Brain microvascular endothelial cell (primary cell): ENCODE results near the gene PHAF1.

Source experiments
- DNase-seq: peaks from one replicate; pipeline ENCODE4 v3.0.0-alpha.2; 2020
- H3K27ac ChIP-seq: fragments of 250-450 bp; sonication (Bioruptor Pico); 2 replicates; pipeline ENCODE4 v1.5.1; 2020; ENCODE audit warnings: mild to moderate bottlenecking, moderate library complexity
- H3K27me3 ChIP-seq: fragments of 250-450 bp; sonication (Bioruptor Pico); replicated peaks from 2 replicates; pipeline ENCODE4 v1.5.1; 2020; ENCODE audit warnings: mild to moderate bottlenecking
- H3K36me3 ChIP-seq: fragments of 250-450 bp; sonication (Bioruptor Pico); replicated peaks from 2 replicates; pipeline ENCODE4 v1.5.1; 2020; ENCODE audit warnings: mild to moderate bottlenecking
- H3K4me3 ChIP-seq: 2 replicates; pipeline ENCODE4 v1.5.1; 2011; ENCODE audit warnings: low read depth, mild to moderate bottlenecking, control low read depth, low read length, moderate library complexity
- in situ Hi-C: cut with HindIII; loops from 2 replicates; pipeline ENCODE4 v1.10.0; 2017; ENCODE audit warnings: low sequenced_read_pairs, low pct_ligation_motif_present
- TF ChIP-seq, protein P1 (sequence below): IDR thresholded peaks from 2 replicates; pipeline ENCODE4 v1.5.1; 2011; ENCODE audit warnings: low read depth, mild to moderate bottlenecking, moderate library complexity, low read length, control low read depth, inconsistent platforms; ENCODE audit errors: missing control alignments

The PHAF1 gene

DNA sequence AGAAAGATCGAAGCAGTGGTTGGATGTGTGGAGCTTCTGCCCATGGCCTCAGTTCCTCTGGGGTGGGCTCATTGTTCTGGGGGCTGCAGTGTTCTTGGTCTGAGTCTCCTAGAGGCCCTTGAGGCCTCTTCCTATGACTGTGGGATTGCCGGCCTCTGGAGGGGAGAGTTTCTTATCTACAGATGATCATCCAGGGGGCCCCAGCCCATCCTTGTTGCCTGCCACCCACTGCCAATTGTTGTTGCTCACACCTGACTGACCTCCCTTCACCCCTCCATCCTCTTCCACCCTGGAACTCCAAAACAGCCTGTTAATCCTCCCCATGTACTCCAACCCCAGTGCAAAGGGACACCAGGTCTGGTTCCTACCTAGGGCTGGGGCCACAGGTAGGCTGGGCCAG, 35.2 kb downstream of the PHAF1 start:
- Histone ChIP-seq H3K4me3 (no peak overlapping the region), H3K27ac (no peak overlapping the region), H3K27me3 (no peaks in the 10 kb centered on the region), H3K36me3 (peaks cover 57% of the 10 kb centered on the region)
- in situ Hi-C loops, result no loop called here
- TF ChIP-seq, protein P1, sequence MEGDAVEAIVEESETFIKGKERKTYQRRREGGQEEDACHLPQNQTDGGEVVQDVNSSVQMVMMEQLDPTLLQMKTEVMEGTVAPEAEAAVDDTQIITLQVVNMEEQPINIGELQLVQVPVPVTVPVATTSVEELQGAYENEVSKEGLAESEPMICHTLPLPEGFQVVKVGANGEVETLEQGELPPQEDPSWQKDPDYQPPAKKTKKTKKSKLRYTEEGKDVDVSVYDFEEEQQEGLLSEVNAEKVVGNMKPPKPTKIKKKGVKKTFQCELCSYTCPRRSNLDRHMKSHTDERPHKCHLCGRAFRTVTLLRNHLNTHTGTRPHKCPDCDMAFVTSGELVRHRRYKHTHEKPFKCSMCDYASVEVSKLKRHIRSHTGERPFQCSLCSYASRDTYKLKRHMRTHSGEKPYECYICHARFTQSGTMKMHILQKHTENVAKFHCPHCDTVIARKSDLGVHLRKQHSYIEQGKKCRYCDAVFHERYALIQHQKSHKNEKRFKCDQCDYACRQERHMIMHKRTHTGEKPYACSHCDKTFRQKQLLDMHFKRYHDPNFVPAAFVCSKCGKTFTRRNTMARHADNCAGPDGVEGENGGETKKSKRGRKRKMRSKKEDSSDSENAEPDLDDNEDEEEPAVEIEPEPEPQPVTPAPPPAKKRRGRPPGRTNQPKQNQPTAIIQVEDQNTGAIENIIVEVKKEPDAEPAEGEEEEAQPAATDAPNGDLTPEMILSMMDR, result no peak
- no peak for DNase-seq

DNA sequence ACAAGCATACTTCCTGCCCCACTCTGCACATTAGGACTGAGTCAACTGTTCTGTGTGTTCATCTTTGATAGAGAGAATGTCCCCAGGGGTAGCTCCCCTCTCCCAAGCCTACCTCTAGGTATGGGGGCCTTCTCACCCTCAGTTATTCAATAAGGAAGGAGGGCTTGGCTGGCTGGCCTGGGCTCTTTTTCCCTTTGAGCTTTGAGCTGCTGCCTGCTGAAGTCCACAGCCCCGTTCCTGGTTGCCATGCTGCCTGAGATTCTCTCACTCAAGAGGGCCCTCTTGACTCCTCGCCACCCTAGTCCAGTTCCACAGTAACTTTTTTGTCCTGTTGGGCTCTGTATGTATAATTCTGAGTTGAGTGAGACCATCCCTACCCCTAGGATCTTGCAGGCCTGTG, 36.0 kb downstream of the PHAF1 start:
- no peak for DNase-seq
- no peak overlapping the region for H3K4me3 ChIP-seq
- H3K27ac ChIP-seq, result no peak overlapping the region
- in situ Hi-C loops, result no loop called here
- no peaks in the 10 kb centered on the region for H3K27me3 ChIP-seq
- H3K36me3 ChIP-seq, result peaks cover 51% of the 10 kb centered on the region
- TF ChIP-seq, protein P1, result no peak

DNA sequence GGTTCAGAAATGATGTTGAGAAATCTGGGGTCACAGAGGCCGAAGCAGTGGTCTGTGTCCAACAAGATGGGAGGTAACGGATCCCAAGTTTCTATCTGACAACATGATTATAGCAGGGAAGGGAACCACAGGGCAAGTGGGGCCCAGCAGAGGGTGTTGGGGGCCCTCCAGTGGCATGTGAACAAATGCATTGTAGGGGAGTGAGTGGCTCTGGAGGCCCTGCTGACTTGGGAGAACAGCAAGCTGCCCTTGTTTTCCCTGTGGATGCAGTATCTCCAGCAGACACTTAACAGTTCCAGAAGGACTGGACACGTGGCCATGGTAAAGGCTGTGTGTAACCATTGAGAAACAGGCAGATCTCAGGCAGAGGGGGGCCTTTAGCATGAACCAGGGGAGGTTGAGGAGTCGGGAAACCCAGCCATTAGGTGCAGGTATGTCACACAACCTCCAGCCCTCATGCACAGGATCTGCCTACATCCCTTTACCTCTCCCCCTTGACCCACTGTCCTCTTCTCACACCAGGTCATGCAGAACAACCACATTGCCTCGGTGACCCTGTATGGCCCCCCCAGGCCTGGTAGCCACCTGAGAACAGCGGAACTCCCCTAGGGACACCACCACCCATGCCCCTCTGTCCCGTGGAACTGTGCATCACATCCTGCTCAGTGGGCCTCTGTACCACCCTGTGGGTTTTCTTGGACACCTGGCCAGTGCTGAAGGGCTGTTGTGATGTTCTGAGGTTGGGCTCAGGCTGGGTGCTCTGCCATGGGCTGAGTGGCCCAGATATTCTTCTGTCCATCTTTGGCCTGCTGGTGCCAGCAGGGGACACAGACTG, 37.0 kb downstream of the PHAF1 start:
- Histone ChIP-seq H3K27ac (no peak overlapping the region), H3K27me3 (no peaks in the 10 kb centered on the region), H3K4me3 (no peak overlapping the region), H3K36me3 (peaks cover 44% of the 10 kb centered on the region)
- TF ChIP-seq, protein P1, result peak; percentile 26
- no peak for DNase-seq
- in situ Hi-C loops, result no loop called here

DNA sequence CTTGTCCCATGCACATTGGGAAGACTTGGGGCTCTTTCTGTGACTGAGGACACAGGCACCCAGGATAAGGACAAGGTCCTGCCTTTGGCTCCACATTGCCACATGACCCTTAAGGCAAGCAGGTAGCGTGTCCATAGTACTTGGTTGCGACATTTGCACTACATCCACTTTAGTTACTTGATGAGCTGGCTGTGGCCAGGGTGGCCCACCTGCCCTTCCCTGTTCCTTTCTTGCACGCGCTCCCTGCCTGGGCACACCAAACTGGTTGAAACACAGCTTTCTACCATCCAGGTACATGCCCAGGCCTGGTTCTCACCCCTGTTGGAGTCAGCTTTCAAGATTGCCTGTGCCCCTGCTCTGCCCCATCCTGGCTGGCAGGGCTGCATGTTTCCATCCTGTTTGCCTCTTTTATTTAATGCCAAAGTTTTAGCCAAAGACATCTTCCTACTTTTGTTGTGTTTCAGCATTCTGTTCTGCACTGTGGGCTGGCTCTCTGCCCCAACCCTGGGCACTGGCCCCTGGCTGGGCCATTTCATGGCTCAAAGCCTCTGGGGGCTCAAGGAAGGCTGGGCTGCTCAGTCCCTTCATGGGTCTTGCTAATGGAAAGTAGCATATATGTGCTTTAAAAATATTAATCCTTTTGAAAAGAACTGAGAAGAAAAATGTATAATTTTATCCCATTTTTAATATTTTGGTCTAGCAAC, 37.8 kb downstream of the PHAF1 start:
- Histone ChIP-seq H3K27me3 (no peaks in the 10 kb centered on the region), H3K4me3 (no peak overlapping the region), H3K27ac (no peak overlapping the region), H3K36me3 (peaks cover 37% of the 10 kb centered on the region)
- in situ Hi-C loops, result no loop called here
- DNase-seq, result no peak
- TF ChIP-seq, protein P1, result no peak

DNA sequence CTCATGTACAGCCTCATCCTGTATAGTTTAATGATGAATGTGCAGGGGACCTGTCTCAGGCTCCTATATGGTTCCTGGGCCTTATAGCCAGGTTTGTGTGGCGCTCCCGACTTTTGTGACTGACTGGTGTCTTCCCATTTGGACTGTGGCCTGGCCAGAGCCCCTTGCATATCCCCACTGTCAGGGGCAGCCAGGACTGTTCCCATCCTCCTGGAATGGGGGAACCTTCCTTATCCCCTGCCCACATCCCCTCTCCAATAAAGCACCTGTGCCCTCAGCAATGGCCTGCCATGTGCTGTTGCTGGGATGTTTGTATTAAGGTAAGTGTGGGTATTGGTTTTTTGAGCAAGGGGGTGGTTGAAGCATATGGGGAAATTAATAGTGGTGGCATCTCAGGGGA, 38.5 kb downstream of the PHAF1 start:
- Histone ChIP-seq H3K27me3 (no peaks in the 10 kb centered on the region), H3K36me3 (peaks cover 31% of the 10 kb centered on the region), H3K4me3 (no peak overlapping the region), H3K27ac (no peak overlapping the region)
- no peak for DNase-seq
- TF ChIP-seq, protein P1, result no peak
- in situ Hi-C loops, result no loop called here
